ENCODE data around the gene CTNNA1.
A peak's percentile ranks its signal among the peaks of the same experiment; 100 is the strongest.

The CTNNA1 gene

DNA sequence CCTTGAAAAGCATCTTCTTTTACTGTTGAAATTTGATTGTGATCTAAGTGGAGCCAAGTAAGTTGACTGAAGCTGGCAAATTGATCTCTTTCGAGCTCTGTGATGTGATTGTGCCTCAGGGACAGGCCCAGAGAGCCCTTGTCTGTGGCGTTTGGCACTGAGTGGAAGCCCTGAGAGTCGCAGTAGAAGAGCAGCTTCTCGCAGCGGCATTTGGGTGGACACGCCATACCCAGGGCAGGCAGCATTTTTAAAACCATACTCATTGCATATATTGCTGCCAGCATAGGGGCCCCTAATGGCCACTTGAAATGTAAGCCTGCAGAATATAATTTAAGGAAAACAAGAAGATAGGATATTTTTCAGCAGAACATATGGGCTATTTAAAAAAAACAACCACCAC, 121.0 kb downstream of the CTNNA1 start:
- DNase-seq: no peak
- in situ Hi-C loops (cut with MboI; ENCODE audit: low pct_unique_long_range_greater_than_20kb, low sequenced_read_pairs): no loop called here

DNA sequence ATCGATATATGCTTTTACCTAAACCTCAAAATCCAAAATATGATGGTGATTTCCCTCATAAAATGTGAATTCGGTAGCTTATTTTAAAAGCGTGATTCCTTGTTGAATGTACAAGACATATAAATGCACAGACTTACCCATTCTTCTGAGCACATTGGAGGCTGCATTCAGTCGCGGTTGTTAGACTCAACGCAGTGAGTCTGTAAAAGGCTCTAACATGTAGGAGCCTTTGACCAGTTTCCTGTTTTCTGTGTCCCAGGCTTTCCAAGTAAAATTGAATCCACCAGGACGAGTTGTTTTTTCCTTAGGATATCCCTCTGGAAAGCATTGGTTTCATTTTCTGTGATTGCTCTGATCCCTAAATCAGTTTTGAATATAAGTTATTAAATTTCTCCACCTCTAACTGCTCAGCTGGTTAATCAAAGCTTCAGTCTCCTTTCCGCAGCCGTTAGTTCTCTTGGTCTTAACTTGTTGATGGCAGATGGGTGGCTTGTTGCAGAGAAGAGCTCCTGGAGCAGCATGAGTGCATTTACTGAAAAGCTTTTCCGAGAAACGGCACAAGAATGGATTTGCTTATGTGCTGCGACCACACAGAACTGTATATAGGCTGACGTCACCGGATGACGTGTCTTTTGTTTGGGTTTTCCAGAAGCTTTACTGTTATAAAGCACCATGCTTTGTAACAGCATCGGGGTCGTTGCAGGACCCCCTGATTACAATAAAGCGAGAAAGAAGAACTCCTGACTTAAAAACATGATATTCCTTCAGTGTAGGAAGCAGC, 121.7 kb downstream of the CTNNA1 start, which contains the start of gene LRRTM2:
LRRTM2 (minus strand) TSS at position 565 of the 781 bp plus-strand sequence; CDS start at position 141, 424 bp downstream.
- DNase-seq: no peak
- in situ Hi-C loops (cut with MboI; ENCODE audit: low pct_unique_long_range_greater_than_20kb, low sequenced_read_pairs): no loop called here

GRCh38 chr5:138875552-138875875, 122.3 kb downstream of the CTNNA1 start:
- no peak for DNase-seq
- in situ Hi-C loops (cut with MboI; ENCODE audit: low pct_unique_long_range_greater_than_20kb, low sequenced_read_pairs): no loop called here

- in situ Hi-C loops (cut with MboI; ENCODE audit: low pct_unique_long_range_greater_than_20kb, low sequenced_read_pairs): no loop called here
- no peak for DNase-seq
Measured at GRCh38 chr5:138875946-138876345, 122.7 kb downstream of the CTNNA1 start.

DNA sequence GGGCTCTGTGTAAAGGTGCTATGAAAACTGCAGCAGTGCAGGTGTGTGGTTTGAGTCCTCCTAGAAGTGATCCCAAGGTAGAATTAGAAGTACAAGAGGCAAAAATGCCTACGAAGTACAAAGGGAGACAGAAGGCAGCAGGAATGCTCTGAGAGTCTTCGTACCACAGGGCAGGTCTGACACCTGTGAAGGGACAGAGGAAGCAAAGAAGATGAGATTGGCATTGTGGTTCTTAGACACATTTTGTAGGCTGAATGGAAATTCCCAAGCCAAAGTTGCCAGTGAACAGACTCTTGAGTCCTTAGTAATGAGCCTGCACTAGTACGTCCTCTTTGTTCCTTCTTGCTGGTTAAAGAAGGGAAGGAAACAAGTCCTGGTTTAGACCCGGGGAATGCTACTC, 123.6 kb downstream of the CTNNA1 start:
- no peak for DNase-seq
- in situ Hi-C loops (cut with MboI; ENCODE audit: low pct_unique_long_range_greater_than_20kb, low sequenced_read_pairs): no loop called here

GRCh38 chr5:138878437-138879235, 125.4 kb downstream of the CTNNA1 start:
- in situ Hi-C loops (cut with MboI; ENCODE audit: low pct_unique_long_range_greater_than_20kb, low sequenced_read_pairs): no loop called here
- no peak for DNase-seq

GRCh38 chr5:138883211-138883610, 130.0 kb downstream of the CTNNA1 start:
- in situ Hi-C loops (cut with MboI; ENCODE audit: low pct_unique_long_range_greater_than_20kb, low sequenced_read_pairs): no loop called here
- DNase-seq: no peak

DNA sequence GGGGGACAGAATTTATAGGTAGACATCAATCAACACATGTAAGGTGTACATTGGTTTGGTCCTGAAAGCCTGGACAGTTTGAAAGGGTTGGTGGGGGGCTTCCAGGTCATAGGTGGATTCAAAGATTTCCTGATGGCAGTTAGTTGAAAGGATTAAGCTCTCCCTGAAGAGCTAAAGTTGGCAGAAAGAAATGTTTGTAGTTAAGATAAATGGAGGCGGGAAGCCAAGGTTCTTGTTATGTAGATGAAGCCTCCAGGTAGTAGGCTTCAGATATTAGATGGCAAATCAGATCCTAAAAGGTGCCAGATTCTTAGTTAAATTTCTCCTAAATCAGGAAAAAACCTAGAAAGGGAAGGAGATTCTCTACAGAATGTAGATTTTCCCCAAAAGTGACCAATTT, 130.9 kb downstream of the CTNNA1 start:
- in situ Hi-C loops (cut with MboI; ENCODE audit: low pct_unique_long_range_greater_than_20kb, low sequenced_read_pairs): no loop called here
- DNase-seq: no peak

GRCh38 chr5:138884554-138884953, 131.3 kb downstream of the CTNNA1 start:
- no peak for DNase-seq
- in situ Hi-C loops (cut with MboI; ENCODE audit: low pct_unique_long_range_greater_than_20kb, low sequenced_read_pairs): no loop called here

- in situ Hi-C loops (cut with MboI; ENCODE audit: low pct_unique_long_range_greater_than_20kb, low sequenced_read_pairs): no loop called here
- DNase-seq: no peak
Measured at GRCh38 chr5:138889994-138890393, 136.8 kb downstream of the CTNNA1 start.

- in situ Hi-C loops (cut with MboI; ENCODE audit: low pct_unique_long_range_greater_than_20kb, low sequenced_read_pairs): no loop called here
- no peak for DNase-seq
Measured at GRCh38 chr5:138890644-138891043, 137.4 kb downstream of the CTNNA1 start.

DNA sequence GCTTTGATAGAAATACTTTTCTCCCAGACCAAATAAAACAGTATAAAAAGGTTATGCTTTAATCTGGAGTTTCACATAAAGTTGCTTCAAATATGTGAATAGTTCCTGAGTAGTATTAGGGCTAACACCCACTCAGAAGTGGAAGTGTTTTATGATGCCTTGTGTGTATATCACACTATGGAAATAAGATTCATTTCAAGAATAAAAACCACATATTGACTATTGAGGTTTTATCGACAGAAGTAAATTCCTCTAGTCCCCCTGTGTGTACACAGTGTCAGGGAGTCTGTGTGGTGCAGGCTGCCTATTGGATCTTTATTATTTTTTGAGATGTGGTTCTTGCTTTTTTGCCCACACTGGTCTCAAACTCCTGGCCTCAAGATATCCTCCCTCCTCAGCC, 142.7 kb downstream of the CTNNA1 start:
- no peak for DNase-seq
- in situ Hi-C loops (cut with MboI; ENCODE audit: low pct_unique_long_range_greater_than_20kb, low sequenced_read_pairs): no loop called here

GRCh38 chr5:138898299-138898698, 145.1 kb downstream of the CTNNA1 start:
- DNase-seq: no peak
- in situ Hi-C loops (cut with MboI; ENCODE audit: low pct_unique_long_range_greater_than_20kb, low sequenced_read_pairs): no loop called here

GRCh38 chr5:138898742-138899141, 145.5 kb downstream of the CTNNA1 start:
- DNase-seq: no peak
- in situ Hi-C loops (cut with MboI; ENCODE audit: low pct_unique_long_range_greater_than_20kb, low sequenced_read_pairs): no loop called here

- in situ Hi-C loops (cut with MboI; ENCODE audit: low pct_unique_long_range_greater_than_20kb, low sequenced_read_pairs): no loop called here
- DNase-seq: peak; percentile 19
Measured at GRCh38 chr5:138900281-138900965, 147.2 kb downstream of the CTNNA1 start.

DNA sequence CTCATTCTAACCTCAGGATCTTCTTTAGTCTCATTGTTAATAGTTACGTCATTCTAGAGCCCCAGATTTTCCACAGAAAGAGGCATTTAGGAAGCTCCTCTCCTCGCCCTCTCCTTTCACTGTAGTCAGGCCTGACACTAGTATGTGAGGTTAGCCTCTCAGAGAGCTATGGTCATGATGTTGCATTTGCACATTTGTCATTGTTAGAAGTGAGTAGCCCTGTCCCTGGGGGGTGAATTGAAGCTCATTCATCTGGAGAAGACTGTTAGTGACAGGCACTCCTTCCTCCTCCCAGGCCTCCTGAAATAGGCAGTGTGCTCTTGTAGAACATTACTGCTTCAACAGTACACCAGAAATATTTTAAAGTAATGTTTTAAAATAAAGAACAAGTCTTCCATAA, 148.5 kb downstream of the CTNNA1 start:
- DNase-seq: no peak
- in situ Hi-C loops (cut with MboI; ENCODE audit: low pct_unique_long_range_greater_than_20kb, low sequenced_read_pairs): no loop called here

DNA sequence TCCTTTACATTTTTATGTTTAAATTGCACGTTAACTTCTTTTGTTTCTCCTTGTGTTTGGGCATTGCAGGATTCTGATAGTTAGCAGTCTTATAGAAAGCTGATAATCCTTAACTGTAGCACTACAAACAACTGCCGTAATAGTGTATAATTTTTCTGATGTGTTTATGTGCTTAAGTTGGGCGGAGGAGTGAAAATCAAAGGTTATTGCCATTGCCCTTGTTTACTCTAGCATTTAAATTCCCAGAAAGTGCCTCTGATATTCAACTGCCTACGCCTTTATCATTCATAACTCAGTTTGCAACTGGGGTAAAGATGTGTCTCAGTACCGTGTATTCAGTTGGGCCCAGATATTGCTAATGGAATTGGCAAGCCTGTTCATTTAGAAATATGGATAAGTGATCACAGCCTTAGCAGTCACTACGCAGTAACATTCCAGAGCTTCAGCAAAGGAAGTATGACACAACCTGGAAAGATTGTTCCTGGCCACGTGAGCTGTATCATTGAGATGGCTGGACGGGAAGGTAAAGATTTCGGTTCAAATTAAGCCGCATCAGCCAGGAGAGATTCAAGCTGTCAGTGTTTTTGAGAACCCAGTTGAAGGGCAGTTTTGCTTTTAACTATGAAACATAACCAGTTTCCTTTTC, 150.0 kb downstream of the CTNNA1 start:
- in situ Hi-C loops (cut with MboI; ENCODE audit: low pct_unique_long_range_greater_than_20kb, low sequenced_read_pairs): no loop called here
- DNase-seq: no peak

GRCh38 chr5:138905541-138905940, 152.3 kb downstream of the CTNNA1 start:
- in situ Hi-C loops (cut with MboI; ENCODE audit: low pct_unique_long_range_greater_than_20kb, low sequenced_read_pairs): no loop called here
- no peak for DNase-seq

DNA sequence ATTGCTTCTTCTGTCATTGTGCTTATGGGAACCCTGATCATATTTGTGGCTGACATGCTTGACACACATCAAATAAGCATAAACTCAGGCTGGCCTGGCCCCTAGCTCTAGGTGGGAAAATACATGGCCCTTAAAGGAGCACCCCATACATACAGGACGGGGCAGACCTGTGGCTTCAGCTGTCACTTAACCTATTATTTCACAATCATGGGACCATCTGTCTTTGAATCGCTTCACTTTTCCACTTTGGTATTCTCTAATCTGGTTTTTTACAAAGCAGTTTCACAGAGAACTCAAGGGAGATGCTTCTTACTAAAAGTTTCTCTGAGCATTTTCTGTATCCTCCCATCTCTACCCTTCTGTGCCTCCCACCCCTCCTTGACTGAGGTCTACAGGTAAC, 156.5 kb downstream of the CTNNA1 start:
- in situ Hi-C loops (cut with MboI; ENCODE audit: low pct_unique_long_range_greater_than_20kb, low sequenced_read_pairs): no loop called here
- DNase-seq: no peak
